ENCODE data around the gene KIAA1191.

Gene KIAA1191

GRCh38 chr5:176381423-176381822 is 19.9 kb upstream of the KIAA1191 start:
- ChIA-PET CTCF (interaction anchor here (3.1 kb wide), 1 partner anchor 11 kb away, joined by 11 read pairs; no protein-coding TSS in a partner anchor), POLR2A (interaction anchor here (1.2 kb wide), 1 partner anchor 21 kb away, joined by 3 read pairs; no protein-coding TSS in a partner anchor)
- TF ChIP-seq CTCF (IDR thresholded peaks at IDR 0.05; ENCODE audit: control extremely low read depth, extremely low read depth, low read depth, missing control alignments) = no peak
- no peak for DNase-seq (ENCODE audit: extremely low spot score)

- ChIA-PET POLR2A (interaction anchor here (1.2 kb wide), 1 partner anchor 18 kb away, joined by 5 read pairs; the partner anchor contains the start of gene KIAA1191), CTCF (interaction anchor here (3.1 kb wide), 1 partner anchor 9 kb away, joined by 11 read pairs; no protein-coding TSS in a partner anchor)
- peak; percentile 49 for DNase-seq (ENCODE audit: extremely low spot score)
Measured at GRCh38 chr5:176379881-176380280, 18.3 kb upstream of the KIAA1191 start.

GRCh38 chr5:176373100-176373818 is 11.7 kb upstream of the KIAA1191 start:
- no peak for DNase-seq (ENCODE audit: extremely low spot score)
- no peak for TF ChIP-seq CTCF (IDR thresholded peaks at IDR 0.05; ENCODE audit: control extremely low read depth, extremely low read depth, low read depth, missing control alignments)
- POLR2A ChIA-PET = interaction anchor here (1.4 to 3.1 kb wide), 2 partner anchors 9 to 12 kb away, joined by 3 to 9 read pairs; partner anchors contain the start of gene KIAA1191
- CTCF ChIA-PET = no interaction called here

More at GRCh38 chr5:176379881-176380280, 18.3 kb upstream of the KIAA1191 start:
- no peak for TF ChIP-seq CTCF (IDR thresholded peaks at IDR 0.05; ENCODE audit: control extremely low read depth, extremely low read depth, low read depth, missing control alignments)

- CTCF ChIA-PET = interaction anchor here (1.1 to 2.7 kb wide), 3 partner anchors 9 to 77 kb away, joined by 4 to 11 read pairs (median 7); partner anchors contain the start of gene FAF2
- POLR2A ChIA-PET = interaction anchor here (1.4 to 3.1 kb wide), 2 partner anchors 10 to 11 kb away, joined by 3 to 9 read pairs; partner anchors contain the start of gene KIAA1191
- TF ChIP-seq CTCF (IDR thresholded peaks at IDR 0.05; ENCODE audit: control extremely low read depth, extremely low read depth, low read depth, missing control alignments) = no peak
- DNase-seq (ENCODE audit: extremely low spot score) = no peak
Measured at GRCh38 chr5:176371621-176372539, 10.3 kb upstream of the KIAA1191 start.

GRCh38 chr5:176369934-176370711 is 8.6 kb upstream of the KIAA1191 start:
- ChIA-PET POLR2A (interaction anchor here (3.1 kb wide), 1 partner anchor 9 kb away, joined by 9 read pairs; the partner anchor contains the start of gene KIAA1191), CTCF (interaction anchor here (0.6 to 2.7 kb wide), 4 partner anchors 10 to 169 kb away, joined by 3 to 11 read pairs (median 5); no protein-coding TSS in a partner anchor)
- no peak for DNase-seq (ENCODE audit: extremely low spot score)
- no peak for TF ChIP-seq CTCF (IDR thresholded peaks at IDR 0.05; ENCODE audit: control extremely low read depth, extremely low read depth, low read depth, missing control alignments)

Measured in GM10248 (cell line).